HepG2 (cell line): ENCODE data around the gene DVL3. TPM values are rescaled to one million over a fixed set of nuclear protein-coding genes. Genes with fewer than 3 reads are reported as not detected.

Source experiments
- AGO1 ChIP-seq: fragments of 200-400 bp; formaldehyde crosslinking; IDR thresholded peaks from 2 replicates; pipeline ENCODE4 v1.6.1; 2017; ENCODE audit warnings: mild to moderate bottlenecking, low read depth, low read length, moderate library complexity; ENCODE audit not compliant: poor library complexity, severe bottlenecking
- CCAR2 ChIP-seq: fragments of 200-400 bp; formaldehyde crosslinking; optimal IDR thresholded peaks from 2 replicates; pipeline ENCODE3; 2018; ENCODE audit warnings: low read depth, mild to moderate bottlenecking, low read length, moderate library complexity
- HMG20A ChIP-seq: IDR thresholded peaks from 2 replicates; pipeline ENCODE4 v1.6.1; 2016; ENCODE audit warnings: borderline replicate concordance
- MEIS2 ChIP-seq: sonication (generic); formaldehyde crosslinking; IDR thresholded peaks from 2 replicates; pipeline ENCODE4 v1.9.0; 2021; ENCODE audit warnings: mild to moderate bottlenecking, missing genetic modification reagents
- MTF1 ChIP-seq: sonication (generic); formaldehyde crosslinking; IDR thresholded peaks from 2 replicates; pipeline ENCODE4 v1.5.0; 2020; ENCODE audit warnings: missing genetic modification reagents
- RFX5 ChIP-seq: IDR thresholded peaks from 2 replicates; pipeline ENCODE4 v1.6.1; 2011; ENCODE audit warnings: low read depth, low read length, improper control_type of control experiment
- STAT5B ChIP-seq: sonication (generic); formaldehyde crosslinking; IDR thresholded peaks from 2 replicates; pipeline ENCODE4 v1.4.0; 2020; ENCODE audit warnings: missing genetic modification reagents
- ZFP36L1 ChIP-seq: sonication (generic); formaldehyde crosslinking; IDR thresholded peaks from 2 replicates; pipeline ENCODE4 v1.8.0; 2022; ENCODE audit warnings: mild to moderate bottlenecking, missing genetic modification reagents, moderate library complexity
- ZNF251 ChIP-seq: sonication (generic); formaldehyde crosslinking; IDR thresholded peaks from 2 replicates; pipeline ENCODE4 v1.9.0; 2021; ENCODE audit warnings: mild to moderate bottlenecking, missing genetic modification reagents
- ZNF354B ChIP-seq: sonication (generic); formaldehyde crosslinking; IDR thresholded peaks from 2 replicates; pipeline ENCODE4 v1.8.0; 2022; ENCODE audit warnings: mild to moderate bottlenecking, missing genetic modification reagents
- ZNF451 ChIP-seq: sonication (generic); formaldehyde crosslinking; IDR thresholded peaks from 2 replicates; pipeline ENCODE4 v1.5.0; 2020; ENCODE audit warnings: mild to moderate bottlenecking, missing genetic modification reagents
- ZNF883 ChIP-seq: sonication (generic); formaldehyde crosslinking; IDR thresholded peaks from 2 replicates; pipeline ENCODE4 v1.5.1; 2020; ENCODE audit warnings: mild to moderate bottlenecking, missing genetic modification reagents; ENCODE audit errors: not compliant biosample characterization
- polyA plus RNA-seq, 8 experiments: library from polyadenylated mRNA; depleted of rRNA in 3 of 8; stranded (reverse) in 7 of 8; unstranded in 1 of 8; fragments of >200 nt; fragmentation: Illumina TruSeq in 4 of 8; extraction: Trizol in 4 of 8; gene quantifications; 2 replicates each; pipeline versions ENCODE4 v1.2.1 to v1.2.3, GENCODE V29; 2011 to 2016; ENCODE audit warnings: low read depth in 4 of 8, missing spikeins in 1 of 8, mixed read lengths in 1 of 8; ENCODE audit not compliant: insufficient read depth in 1 of 8
- total RNA-seq, 5 experiments: library from RNA; depleted of rRNA; stranded (reverse); fragments of >200 nt; fragmentation: Illumina TruSeq; extraction: Trizol; gene quantifications; 2 replicates each; pipeline ENCODE4 v1.2.3, GENCODE V29; 2016; ENCODE audit warnings: low read depth in 1 of 5
- TF ChIP-seq, protein P1 (sequence below): sonication (generic); formaldehyde crosslinking; IDR thresholded peaks from 2 replicates; pipeline ENCODE4 v1.4.0; 2020; ENCODE audit warnings: missing genetic modification reagents, mild to moderate bottlenecking, borderline replicate concordance
- TF ChIP-seq, protein P2 (sequence below): sonication (generic); formaldehyde crosslinking; IDR thresholded peaks from 2 replicates; pipeline ENCODE4 v1.5.1; 2020; ENCODE audit warnings: mild to moderate bottlenecking, missing genetic modification reagents, borderline replicate concordance
- TF ChIP-seq, protein P3 (sequence below): IDR thresholded peaks from 2 replicates; pipeline ENCODE4 v1.6.1; 2012; ENCODE audit warnings: inconsistent platforms
- TF ChIP-seq, protein P4 (sequence below): sonication (generic); formaldehyde crosslinking; IDR thresholded peaks from 2 replicates; pipeline ENCODE4 v1.4.0; 2020; ENCODE audit warnings: missing genetic modification reagents
- TF ChIP-seq, protein P5 (sequence below): sonication (generic); formaldehyde crosslinking; IDR thresholded peaks from 2 replicates; pipeline ENCODE4 v1.4.0; 2020; ENCODE audit warnings: mild to moderate bottlenecking, missing genetic modification reagents

The DVL3 gene
- total and polyA plus RNA-seq, 2 of the 13 experiments (the other 11 are each of a cell fraction or from before 2014, with no cell fraction given): 29.0 to 36.1 TPM

DNA sequence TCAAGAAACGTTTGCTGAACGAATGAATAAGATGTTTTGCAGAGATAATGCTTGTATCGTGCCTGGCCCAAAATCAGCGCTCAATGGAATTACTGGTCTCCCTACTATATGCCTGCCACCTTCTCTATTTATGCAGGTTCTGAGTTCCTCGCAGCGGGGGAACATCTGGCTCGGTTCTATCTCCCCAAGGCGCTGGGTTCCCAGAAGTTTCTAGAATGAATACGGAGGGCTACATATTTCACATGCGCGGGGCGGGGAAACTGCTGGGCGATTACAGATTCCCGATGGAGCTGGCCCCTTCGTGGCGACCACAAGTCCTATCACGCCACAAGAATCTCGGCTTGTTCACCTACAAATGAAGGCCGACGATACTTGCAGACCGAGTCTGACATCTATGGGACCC is 20.4 kb upstream of the DVL3 start (continued):
- TF ChIP-seq, protein P1, sequence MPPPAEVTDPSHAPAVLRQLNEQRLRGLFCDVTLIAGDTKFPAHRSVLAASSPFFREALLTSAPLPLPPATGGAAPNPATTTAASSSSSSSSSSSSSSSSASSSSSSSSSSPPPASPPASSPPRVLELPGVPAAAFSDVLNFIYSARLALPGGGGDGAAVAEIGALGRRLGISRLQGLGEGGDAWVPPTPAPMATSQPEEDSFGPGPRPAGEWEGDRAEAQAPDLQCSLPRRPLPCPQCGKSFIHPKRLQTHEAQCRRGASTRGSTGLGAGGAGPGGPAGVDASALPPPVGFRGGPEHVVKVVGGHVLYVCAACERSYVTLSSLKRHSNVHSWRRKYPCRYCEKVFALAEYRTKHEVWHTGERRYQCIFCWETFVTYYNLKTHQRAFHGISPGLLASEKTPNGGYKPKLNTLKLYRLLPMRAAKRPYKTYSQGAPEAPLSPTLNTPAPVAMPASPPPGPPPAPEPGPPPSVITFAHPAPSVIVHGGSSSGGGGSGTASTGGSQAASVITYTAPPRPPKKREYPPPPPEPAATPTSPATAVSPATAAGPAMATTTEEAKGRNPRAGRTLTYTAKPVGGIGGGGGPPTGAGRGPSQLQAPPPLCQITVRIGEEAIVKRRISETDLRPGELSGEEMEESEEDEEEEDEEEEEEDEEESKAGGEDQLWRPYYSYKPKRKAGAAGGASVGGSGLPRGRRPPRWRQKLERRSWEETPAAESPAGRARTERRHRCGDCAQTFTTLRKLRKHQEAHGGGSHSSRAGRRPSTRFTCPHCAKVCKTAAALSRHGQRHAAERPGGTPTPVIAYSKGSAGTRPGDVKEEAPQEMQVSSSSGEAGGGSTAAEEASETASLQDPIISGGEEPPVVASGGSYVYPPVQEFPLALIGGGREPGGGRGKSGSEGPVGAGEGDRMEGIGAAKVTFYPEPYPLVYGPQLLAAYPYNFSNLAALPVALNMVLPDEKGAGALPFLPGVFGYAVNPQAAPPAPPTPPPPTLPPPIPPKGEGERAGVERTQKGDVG (CRISPR knock-in tag): peak; percentile 19; the same call in 1 of the 2 replicates
- TF ChIP-seq, protein P2, sequence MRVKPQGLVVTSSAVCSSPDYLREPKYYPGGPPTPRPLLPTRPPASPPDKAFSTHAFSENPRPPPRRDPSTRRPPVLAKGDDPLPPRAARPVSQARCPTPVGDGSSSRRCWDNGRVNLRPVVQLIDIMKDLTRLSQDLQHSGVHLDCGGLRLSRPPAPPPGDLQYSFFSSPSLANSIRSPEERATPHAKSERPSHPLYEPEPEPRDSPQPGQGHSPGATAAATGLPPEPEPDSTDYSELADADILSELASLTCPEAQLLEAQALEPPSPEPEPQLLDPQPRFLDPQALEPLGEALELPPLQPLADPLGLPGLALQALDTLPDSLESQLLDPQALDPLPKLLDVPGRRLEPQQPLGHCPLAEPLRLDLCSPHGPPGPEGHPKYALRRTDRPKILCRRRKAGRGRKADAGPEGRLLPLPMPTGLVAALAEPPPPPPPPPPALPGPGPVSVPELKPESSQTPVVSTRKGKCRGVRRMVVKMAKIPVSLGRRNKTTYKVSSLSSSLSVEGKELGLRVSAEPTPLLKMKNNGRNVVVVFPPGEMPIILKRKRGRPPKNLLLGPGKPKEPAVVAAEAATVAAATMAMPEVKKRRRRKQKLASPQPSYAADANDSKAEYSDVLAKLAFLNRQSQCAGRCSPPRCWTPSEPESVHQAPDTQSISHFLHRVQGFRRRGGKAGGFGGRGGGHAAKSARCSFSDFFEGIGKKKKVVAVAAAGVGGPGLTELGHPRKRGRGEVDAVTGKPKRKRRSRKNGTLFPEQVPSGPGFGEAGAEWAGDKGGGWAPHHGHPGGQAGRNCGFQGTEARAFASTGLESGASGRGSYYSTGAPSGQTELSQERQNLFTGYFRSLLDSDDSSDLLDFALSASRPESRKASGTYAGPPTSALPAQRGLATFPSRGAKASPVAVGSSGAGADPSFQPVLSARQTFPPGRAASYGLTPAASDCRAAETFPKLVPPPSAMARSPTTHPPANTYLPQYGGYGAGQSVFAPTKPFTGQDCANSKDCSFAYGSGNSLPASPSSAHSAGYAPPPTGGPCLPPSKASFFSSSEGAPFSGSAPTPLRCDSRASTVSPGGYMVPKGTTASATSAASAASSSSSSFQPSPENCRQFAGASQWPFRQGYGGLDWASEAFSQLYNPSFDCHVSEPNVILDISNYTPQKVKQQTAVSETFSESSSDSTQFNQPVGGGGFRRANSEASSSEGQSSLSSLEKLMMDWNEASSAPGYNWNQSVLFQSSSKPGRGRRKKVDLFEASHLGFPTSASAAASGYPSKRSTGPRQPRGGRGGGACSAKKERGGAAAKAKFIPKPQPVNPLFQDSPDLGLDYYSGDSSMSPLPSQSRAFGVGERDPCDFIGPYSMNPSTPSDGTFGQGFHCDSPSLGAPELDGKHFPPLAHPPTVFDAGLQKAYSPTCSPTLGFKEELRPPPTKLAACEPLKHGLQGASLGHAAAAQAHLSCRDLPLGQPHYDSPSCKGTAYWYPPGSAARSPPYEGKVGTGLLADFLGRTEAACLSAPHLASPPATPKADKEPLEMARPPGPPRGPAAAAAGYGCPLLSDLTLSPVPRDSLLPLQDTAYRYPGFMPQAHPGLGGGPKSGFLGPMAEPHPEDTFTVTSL (CRISPR knock-in tag): no peak
- TF ChIP-seq AGO1 (no peak), ZNF451 (CRISPR knock-in tag) (0 out of 2 replicates have a peak, but pooled peaks have one; percentile 50), STAT5B (no peak), CCAR2 (no peak), ZFP36L1 (CRISPR knock-in tag) (0 out of 2 replicates have a peak, but pooled peaks have one; percentile 21), RFX5 (no peak), HMG20A (CRISPR knock-in tag) (no peak), ZNF883 (CRISPR knock-in tag) (peak; percentile 70), MEIS2 (no peak), ZNF354B (CRISPR knock-in tag) (no peak), ZNF251 (CRISPR knock-in tag) (no peak), MTF1 (CRISPR knock-in tag) (0 out of 2 replicates have a peak, but pooled peaks have one; percentile 16)
- TF ChIP-seq, protein P3, sequence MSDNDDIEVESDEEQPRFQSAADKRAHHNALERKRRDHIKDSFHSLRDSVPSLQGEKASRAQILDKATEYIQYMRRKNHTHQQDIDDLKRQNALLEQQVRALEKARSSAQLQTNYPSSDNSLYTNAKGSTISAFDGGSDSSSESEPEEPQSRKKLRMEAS: no peak
- TF ChIP-seq, protein P4, sequence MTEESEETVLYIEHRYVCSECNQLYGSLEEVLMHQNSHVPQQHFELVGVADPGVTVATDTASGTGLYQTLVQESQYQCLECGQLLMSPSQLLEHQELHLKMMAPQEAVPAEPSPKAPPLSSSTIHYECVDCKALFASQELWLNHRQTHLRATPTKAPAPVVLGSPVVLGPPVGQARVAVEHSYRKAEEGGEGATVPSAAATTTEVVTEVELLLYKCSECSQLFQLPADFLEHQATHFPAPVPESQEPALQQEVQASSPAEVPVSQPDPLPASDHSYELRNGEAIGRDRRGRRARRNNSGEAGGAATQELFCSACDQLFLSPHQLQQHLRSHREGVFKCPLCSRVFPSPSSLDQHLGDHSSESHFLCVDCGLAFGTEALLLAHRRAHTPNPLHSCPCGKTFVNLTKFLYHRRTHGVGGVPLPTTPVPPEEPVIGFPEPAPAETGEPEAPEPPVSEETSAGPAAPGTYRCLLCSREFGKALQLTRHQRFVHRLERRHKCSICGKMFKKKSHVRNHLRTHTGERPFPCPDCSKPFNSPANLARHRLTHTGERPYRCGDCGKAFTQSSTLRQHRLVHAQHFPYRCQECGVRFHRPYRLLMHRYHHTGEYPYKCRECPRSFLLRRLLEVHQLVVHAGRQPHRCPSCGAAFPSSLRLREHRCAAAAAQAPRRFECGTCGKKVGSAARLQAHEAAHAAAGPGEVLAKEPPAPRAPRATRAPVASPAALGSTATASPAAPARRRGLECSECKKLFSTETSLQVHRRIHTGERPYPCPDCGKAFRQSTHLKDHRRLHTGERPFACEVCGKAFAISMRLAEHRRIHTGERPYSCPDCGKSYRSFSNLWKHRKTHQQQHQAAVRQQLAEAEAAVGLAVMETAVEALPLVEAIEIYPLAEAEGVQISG (CRISPR knock-in tag): no peak
- TF ChIP-seq, protein P5, sequence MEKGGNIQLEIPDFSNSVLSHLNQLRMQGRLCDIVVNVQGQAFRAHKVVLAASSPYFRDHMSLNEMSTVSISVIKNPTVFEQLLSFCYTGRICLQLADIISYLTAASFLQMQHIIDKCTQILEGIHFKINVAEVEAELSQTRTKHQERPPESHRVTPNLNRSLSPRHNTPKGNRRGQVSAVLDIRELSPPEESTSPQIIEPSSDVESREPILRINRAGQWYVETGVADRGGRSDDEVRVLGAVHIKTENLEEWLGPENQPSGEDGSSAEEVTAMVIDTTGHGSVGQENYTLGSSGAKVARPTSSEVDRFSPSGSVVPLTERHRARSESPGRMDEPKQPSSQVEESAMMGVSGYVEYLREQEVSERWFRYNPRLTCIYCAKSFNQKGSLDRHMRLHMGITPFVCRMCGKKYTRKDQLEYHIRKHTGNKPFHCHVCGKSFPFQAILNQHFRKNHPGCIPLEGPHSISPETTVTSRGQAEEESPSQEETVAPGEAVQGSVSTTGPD (CRISPR knock-in tag): no peak
